ENCODE data around the gene TMPO.

DNA sequence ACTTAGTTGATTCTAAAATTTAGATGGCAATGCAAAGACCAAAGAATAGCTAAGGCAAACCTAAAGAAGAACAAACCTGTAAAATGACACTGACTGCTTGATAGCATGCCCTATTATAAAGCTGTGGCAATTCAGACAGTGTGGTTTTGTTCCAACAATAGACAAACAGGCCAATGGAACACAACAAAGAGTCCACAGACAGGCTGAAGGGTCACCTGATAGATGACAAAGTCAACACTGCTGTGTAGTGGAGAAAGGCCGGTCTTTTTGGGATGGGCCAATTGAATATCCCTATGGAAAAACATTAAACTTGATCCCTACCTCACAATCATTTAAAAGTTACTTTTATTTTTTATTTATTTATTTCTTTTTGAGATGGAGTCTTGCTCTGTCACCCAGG is 44.3 kb downstream of the TMPO start:
- TF ChIP-seq, protein P1, sequence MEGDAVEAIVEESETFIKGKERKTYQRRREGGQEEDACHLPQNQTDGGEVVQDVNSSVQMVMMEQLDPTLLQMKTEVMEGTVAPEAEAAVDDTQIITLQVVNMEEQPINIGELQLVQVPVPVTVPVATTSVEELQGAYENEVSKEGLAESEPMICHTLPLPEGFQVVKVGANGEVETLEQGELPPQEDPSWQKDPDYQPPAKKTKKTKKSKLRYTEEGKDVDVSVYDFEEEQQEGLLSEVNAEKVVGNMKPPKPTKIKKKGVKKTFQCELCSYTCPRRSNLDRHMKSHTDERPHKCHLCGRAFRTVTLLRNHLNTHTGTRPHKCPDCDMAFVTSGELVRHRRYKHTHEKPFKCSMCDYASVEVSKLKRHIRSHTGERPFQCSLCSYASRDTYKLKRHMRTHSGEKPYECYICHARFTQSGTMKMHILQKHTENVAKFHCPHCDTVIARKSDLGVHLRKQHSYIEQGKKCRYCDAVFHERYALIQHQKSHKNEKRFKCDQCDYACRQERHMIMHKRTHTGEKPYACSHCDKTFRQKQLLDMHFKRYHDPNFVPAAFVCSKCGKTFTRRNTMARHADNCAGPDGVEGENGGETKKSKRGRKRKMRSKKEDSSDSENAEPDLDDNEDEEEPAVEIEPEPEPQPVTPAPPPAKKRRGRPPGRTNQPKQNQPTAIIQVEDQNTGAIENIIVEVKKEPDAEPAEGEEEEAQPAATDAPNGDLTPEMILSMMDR (IDR thresholded peaks at IDR 0.05; ENCODE audit: poor library complexity, severe bottlenecking): no peak
- TF ChIP-seq TAF1 (IDR thresholded peaks at IDR 0.05; ENCODE audit: low read depth) (no peak), EZH2 (IDR thresholded peaks at IDR 0.05; ENCODE audit: borderline replicate concordance, insufficient read depth, low read length, poor library complexity, severe bottlenecking) (no peak), EP300 (conservative IDR thresholded peaks at IDR 0.05; ENCODE audit: poor library complexity, severe bottlenecking) (no peak)
- TF ChIP-seq, protein P2, sequence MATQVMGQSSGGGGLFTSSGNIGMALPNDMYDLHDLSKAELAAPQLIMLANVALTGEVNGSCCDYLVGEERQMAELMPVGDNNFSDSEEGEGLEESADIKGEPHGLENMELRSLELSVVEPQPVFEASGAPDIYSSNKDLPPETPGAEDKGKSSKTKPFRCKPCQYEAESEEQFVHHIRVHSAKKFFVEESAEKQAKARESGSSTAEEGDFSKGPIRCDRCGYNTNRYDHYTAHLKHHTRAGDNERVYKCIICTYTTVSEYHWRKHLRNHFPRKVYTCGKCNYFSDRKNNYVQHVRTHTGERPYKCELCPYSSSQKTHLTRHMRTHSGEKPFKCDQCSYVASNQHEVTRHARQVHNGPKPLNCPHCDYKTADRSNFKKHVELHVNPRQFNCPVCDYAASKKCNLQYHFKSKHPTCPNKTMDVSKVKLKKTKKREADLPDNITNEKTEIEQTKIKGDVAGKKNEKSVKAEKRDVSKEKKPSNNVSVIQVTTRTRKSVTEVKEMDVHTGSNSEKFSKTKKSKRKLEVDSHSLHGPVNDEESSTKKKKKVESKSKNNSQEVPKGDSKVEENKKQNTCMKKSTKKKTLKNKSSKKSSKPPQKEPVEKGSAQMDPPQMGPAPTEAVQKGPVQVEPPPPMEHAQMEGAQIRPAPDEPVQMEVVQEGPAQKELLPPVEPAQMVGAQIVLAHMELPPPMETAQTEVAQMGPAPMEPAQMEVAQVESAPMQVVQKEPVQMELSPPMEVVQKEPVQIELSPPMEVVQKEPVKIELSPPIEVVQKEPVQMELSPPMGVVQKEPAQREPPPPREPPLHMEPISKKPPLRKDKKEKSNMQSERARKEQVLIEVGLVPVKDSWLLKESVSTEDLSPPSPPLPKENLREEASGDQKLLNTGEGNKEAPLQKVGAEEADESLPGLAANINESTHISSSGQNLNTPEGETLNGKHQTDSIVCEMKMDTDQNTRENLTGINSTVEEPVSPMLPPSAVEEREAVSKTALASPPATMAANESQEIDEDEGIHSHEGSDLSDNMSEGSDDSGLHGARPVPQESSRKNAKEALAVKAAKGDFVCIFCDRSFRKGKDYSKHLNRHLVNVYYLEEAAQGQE (IDR thresholded peaks at IDR 0.05; ENCODE audit: borderline replicate concordance): no peak

Measured in neural cell (in vitro differentiated cells).